HG03039 (cell line): ENCODE results near the gene LCE2A.

ENCODE experiments used
- ATAC-seq: cut with Tn5 transposase; IDR thresholded peaks from one replicate; pipeline ENCODE4 v1.9.1; 2021; ENCODE audit warnings: mild to moderate bottlenecking, moderate library complexity; ENCODE audit not compliant: unreplicated experiment

LCE2A gene

DNA sequence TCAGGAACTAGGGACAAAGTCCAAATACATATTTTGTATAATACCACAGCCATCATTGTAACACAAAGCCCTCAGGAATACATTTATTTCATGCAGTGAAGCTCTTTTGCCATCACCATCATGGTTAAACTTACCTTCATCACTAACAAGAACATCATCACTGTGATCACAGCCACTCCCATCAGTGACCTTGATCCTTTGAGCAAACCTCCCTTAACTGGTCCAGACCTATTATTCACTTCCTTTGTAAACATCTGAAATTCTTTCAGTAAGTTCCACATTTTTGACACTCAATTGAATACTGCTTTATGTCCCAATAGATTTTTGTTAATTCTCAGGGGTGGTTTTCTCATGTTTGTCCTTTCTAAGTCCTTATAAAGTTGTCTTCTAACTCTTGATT, 43.5 kb downstream of the LCE2A start:
- ATAC-seq = no peak

DNA sequence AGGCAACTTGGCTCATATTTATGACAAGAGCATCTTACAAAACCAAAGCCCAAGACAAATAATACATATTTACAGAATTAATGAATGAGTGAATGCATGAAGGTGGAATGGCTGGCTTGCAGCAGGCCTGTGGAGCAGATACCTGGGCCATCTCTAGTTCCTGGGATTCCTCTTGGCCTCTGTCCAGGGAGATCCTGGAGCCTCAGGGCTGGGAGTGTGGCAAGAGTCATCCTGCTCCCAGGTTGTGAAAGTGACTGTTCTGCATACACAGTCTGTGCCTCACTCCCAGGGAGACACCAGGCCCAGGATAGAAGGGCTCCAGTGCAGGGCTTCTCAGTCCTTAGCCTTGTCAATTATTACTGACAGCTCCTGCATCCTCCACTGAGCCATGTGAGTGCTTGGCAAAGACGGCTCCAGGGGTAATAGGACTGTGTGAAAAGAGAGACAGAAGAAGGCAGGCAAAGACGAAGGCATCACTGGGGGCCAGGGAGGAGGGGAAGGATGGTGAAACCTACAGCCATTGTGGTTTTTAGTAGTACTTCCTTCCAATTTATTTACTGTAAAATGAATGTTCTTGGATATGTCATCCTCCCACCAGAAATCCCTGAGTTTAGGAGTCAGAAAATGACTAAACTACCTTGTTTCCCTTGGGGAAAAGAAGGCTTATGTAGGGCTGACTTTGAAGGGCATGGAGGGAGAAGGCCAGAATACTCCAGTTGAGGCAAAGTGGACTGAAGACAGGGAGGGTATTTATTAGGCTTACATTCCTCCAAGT, 45.4 kb downstream of the LCE2A start:
- ATAC-seq = no peak

GRCh38 chr1:152745289-152745704, 47.2 kb downstream of the LCE2A start:
- ATAC-seq = no peak

DNA sequence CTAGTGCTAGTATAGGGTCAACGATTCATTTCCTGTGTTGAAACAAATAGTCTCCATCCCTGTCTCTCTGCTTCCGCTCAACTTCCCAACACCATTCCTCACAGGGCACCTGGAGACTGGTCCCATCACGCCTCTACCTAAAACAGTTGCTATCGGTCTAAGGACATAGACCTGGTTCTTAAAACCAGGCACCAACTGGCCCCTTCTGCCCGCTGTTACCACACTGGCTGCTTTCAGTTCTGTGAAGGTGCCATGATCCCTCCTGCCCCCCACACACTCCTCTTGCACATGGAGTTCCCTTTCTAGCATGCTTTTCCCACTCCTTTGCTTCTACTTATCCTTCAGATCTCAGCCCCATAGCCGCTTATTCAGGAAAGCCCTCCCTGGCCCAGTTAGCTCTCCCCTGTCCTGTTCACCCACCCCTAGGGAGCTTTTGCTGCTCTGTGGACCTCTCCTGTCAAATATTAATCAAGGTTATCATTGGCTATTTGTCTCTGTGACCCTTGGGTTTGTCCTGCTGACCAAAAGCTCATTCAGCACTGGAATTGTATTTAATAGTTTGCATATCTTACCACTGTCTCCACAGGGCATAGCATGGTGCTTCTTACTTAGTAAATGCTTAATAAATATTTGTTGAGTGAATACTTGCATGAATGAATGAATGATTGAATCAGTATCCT, 47.8 kb downstream of the LCE2A start:
- ATAC-seq = no peak

DNA sequence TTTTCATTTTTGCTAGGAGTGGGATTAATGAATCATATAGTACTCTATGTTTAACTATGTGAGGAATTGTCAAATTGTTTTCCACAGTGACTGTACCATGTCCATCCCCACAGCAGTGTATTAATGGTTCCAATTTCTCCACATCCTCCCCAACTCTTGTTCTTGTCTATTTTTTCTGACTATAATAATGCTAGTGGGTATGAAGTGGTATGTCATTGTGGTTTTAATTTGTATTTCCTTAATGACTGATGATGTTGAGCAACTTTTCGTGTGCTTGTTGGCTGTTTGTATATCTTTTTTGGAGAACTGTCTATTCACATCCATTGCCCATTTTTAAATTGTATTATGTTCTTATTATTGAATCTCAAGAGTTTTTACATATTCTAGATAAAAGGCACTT, 49.7 kb downstream of the LCE2A start:
- ATAC-seq = no peak
